Measurements from ENCODE around the gene RELL2.

DNA sequence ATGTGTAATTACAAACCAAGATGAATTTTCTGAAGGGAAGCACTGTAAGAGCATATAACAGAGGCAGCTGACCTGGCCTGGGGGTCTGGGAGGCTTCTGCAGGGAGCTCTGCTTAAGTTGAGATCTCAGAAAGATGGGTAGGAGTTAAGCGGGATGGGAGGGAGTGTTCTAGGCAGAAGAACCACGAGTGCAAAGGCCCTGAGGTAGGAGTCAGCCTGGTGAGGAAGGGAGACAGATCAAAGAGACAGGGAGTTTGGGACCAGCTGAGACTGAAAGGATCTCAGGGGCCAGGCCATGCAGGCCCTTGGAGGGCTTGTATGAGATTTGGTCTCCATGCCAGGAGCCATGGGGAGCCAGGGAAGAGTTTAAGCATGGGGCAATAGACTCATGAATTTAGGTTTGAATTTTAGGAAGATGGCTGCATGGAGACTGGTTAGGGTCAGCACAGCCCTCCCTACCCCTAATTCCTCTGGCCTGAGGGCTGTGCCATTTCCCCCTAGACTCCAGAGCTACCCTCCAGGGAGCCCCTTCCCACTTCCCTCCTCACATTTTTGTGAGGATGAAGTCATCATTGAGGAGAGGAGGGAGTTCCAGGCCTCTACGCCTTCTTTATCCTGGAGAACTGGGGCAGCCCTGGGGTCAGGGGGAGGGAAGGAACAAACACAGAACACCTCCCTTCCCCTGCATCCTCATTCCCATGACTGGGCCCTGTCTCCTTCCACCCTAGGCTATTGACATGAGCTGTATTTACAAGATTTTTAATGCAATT is 50.0 kb downstream of the RELL2 start:
- TF ChIP-seq, protein P1, sequence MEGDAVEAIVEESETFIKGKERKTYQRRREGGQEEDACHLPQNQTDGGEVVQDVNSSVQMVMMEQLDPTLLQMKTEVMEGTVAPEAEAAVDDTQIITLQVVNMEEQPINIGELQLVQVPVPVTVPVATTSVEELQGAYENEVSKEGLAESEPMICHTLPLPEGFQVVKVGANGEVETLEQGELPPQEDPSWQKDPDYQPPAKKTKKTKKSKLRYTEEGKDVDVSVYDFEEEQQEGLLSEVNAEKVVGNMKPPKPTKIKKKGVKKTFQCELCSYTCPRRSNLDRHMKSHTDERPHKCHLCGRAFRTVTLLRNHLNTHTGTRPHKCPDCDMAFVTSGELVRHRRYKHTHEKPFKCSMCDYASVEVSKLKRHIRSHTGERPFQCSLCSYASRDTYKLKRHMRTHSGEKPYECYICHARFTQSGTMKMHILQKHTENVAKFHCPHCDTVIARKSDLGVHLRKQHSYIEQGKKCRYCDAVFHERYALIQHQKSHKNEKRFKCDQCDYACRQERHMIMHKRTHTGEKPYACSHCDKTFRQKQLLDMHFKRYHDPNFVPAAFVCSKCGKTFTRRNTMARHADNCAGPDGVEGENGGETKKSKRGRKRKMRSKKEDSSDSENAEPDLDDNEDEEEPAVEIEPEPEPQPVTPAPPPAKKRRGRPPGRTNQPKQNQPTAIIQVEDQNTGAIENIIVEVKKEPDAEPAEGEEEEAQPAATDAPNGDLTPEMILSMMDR (IDR thresholded peaks at IDR 0.05) = no peak
- TF ChIP-seq POLR2A (IDR thresholded peaks at IDR 0.05) = no peak

All from vagina (tissue), 2 donors.